ENCODE data around the gene USP31.

Gene USP31

DNA sequence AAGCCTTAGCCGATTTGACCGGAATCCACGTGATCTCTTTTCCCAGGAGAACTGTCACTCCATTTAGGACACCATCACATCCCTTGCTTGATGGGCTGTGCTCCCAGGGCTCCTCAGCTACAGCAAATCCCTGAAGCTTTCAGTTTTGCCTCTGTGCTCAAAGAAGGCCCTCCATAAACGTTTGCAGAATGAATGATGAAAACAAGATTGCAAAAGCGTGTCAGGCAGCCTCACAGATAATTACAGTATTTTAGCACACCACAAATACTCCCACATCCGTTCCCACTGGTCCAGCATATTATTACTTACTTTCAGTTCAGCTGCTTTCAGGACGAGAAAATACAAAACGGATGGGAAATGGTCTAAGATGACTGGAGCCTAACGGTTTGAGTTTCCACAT is 84.6 kb downstream of the USP31 start:
- TF ChIP-seq, protein P1, sequence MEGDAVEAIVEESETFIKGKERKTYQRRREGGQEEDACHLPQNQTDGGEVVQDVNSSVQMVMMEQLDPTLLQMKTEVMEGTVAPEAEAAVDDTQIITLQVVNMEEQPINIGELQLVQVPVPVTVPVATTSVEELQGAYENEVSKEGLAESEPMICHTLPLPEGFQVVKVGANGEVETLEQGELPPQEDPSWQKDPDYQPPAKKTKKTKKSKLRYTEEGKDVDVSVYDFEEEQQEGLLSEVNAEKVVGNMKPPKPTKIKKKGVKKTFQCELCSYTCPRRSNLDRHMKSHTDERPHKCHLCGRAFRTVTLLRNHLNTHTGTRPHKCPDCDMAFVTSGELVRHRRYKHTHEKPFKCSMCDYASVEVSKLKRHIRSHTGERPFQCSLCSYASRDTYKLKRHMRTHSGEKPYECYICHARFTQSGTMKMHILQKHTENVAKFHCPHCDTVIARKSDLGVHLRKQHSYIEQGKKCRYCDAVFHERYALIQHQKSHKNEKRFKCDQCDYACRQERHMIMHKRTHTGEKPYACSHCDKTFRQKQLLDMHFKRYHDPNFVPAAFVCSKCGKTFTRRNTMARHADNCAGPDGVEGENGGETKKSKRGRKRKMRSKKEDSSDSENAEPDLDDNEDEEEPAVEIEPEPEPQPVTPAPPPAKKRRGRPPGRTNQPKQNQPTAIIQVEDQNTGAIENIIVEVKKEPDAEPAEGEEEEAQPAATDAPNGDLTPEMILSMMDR (conservative IDR thresholded peaks at IDR 0.05; ENCODE audit: low read depth, low read length), result no peak
- DNase-seq (ENCODE audit: low read depth), result no peak
- no peak overlapping the region for H3K4me3 ChIP-seq (ENCODE audit: low read length)

GRCh38 chr16:23062524-23062923 is 86.7 kb downstream of the USP31 start:
- TF ChIP-seq, protein P1 (conservative IDR thresholded peaks at IDR 0.05; ENCODE audit: low read depth, low read length), result no peak
- H3K4me3 ChIP-seq (ENCODE audit: low read length), result no peak overlapping the region
- DNase-seq (ENCODE audit: low read depth), result no peak

- no peak for DNase-seq (ENCODE audit: low read depth)
- no peak overlapping the region for H3K4me3 ChIP-seq (ENCODE audit: low read length)
- TF ChIP-seq, protein P1 (conservative IDR thresholded peaks at IDR 0.05; ENCODE audit: low read depth, low read length), result no peak
Observed at GRCh38 chr16:23061669-23062068, 87.6 kb downstream of the USP31 start.

DNA sequence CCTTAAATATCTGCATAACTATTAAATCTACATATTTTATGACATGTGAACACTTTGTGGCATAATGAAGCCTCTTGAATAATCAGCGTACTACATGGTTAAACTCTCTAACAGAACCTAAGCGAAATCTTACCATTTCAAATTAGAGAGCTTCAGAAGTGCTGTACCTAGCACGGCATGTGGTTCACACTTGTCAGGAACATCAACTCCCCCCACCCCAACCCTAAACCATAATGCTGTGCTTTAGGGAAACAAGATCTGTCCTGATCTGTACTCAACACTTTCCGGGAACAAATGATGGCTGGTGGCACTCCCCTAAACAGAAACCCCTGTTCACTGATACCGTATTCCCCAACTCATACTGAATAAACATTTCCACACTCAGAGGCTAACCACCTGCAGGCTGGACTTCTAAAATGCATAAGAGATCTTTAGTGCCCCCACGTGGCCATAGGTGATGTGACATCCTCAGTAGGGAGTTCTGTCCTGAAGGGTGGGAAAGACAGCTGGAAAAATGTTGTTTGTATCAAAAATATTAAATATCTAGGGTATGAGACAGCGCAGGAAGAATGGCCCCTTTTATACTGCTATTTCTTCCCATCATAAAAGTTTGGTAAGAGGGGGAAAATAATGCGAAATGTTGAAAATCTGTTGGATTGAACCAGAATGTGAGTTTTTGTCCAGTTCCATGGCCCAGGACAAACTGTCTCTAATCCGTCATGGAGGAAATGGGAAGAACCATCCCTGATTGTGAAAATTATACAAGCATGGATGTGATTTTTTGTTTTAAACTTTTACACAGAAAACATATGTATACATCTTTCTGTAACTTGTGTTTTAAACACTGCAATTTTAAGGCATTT is 88.6 kb downstream of the USP31 start:
- DNase-seq (ENCODE audit: low read depth), result peak; percentile 13
- TF ChIP-seq, protein P1 (conservative IDR thresholded peaks at IDR 0.05; ENCODE audit: low read depth, low read length), result peak; percentile 91
- no peak overlapping the region for H3K4me3 ChIP-seq (ENCODE audit: low read length)

DNA sequence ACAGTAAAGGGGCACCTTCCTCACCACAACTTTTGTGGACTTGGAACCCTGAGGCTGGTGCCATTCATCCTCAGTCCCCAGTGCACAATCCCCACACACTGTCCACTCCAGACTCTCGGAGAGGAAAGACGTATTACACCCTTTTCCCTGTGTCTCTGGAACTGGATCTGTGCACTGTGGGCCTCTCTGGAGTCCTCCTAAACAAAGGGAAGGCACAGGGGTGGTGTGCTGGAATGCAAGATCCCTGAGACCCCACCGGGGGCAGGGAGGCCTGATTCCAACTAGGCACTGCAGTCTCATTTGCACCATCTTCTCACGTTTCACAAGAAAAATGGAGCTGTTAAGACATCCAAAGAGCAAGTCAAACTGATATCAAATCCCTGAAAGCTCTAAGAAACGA is 89.8 kb downstream of the USP31 start:
- DNase-seq (ENCODE audit: low read depth), result no peak
- H3K4me3 ChIP-seq (ENCODE audit: low read length), result no peak overlapping the region
- TF ChIP-seq, protein P1 (conservative IDR thresholded peaks at IDR 0.05; ENCODE audit: low read depth, low read length), result no peak

DNA sequence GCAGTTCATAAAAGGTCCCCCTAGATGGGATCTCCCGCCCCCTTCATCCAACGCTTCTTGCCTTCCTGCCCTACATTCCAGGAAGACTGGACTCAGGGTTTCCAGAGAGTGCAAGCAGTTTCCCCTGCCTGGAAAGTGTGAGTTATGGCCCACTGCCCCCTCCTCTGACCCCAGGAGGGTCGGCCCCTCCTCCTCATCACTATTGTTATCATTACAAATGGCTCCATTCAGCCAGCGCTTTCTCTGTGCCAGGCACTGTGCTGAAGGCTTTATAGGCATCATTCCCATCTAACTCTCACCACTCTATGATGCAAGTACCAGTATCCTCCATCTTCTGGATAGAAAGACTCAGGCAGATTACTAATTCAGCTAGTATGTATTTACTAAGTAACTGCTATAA is 90.7 kb downstream of the USP31 start:
- DNase-seq (ENCODE audit: low read depth), result no peak
- no peak overlapping the region for H3K4me3 ChIP-seq (ENCODE audit: low read length)
- TF ChIP-seq, protein P1 (conservative IDR thresholded peaks at IDR 0.05; ENCODE audit: low read depth, low read length), result no peak

DNA sequence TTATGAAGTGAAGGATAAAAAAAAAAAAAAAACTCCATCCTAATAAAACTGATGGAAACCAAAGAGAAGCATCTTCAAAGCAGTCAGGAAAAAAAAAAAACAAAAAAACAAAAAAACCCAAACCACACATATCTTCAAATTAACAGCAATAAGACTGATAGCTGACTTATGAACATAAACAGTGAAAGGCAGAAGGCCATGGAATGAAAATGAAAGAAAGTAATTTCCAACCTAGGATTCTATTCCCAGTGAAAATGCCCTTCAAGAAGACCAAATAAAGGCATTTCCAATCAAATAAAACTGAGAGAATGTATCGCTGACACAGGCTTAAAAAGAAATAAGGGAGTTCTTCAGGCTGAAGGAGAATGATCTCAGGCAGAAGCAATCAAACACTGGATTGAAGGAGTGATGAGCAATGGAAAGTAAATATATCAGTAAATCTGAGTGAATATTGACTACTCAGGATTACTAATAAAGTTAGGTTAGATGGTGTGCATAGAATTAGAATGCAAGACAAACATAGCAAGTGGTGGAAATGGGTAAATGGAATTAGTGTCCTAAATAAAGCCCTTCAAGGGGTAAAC is 92.1 kb downstream of the USP31 start:
- TF ChIP-seq, protein P1 (conservative IDR thresholded peaks at IDR 0.05; ENCODE audit: low read depth, low read length), result no peak
- DNase-seq (ENCODE audit: low read depth), result no peak
- H3K4me3 ChIP-seq (ENCODE audit: low read length), result no peak overlapping the region
